GM21723 (cell line): ENCODE measurements around the gene GJA4.

Experiments used
- ATAC-seq: cut with Tn5 transposase; IDR thresholded peaks from one replicate; pipeline ENCODE4 v1.9.1; 2021; ENCODE audit warnings: mild to moderate bottlenecking, moderate library complexity; ENCODE audit not compliant: unreplicated experiment

The GJA4 gene

DNA sequence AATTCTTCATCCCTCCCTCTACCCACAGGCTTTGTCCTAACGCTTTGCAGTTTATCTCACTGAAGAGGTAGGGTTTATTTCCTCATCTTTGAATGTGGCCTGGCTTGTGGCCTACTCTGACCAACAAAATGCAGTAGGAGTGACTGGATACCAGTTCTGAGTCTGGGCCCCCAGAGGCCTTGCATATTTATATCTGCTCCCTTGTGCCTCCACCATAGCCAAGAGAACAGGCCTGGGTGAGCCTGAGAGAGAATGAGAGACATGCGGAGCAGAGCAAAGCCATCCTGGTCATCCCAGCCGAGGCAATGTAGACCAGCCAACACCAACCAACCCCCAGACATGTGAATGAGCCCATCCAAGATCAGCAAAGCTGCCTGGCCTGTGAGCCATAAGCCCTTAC is 36.5 kb downstream of the GJA4 start:
- no peak for ATAC-seq

GRCh38 chr1:34831721-34832246 is 39.0 kb downstream of the GJA4 start:
- ATAC-seq: no peak

GRCh38 chr1:34833711-34834110 is 40.9 kb downstream of the GJA4 start:
- no peak for ATAC-seq

DNA sequence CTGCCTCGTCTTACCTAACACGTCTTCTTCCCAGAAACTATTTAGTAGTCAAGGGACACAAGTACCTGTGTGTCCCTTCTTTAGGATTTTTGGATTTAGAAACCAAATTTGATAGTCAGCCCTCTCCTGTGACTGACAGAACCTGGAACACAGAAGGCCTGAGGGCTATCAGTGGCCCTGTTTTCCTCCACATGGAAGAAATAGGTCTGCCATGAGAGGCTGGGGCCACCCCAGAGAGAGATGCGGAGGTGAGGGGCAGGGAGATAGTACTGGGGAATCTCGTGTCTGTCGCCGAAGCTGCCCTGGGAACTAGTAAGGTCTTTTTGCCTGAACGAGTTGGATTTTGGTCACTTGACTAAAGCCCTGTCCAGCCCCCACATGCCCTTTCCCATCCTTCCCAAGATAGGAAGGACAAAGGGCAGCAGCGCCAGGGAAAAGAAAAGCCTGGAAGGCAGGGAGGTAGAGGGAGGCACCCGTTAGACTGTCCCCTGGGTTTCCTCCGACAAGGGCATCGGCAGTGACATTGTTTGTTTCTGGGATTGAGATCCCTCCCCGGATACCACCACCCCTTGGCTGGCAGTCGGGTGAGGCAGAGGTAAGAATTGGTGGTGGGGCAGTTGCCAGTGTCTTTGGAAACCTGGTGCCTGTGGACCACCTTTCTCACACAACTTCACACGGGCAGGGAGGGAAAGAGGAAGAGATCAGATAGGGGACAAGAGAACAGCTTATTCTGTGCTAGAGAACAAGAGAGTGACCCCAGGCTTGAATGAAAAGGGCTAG is 46.9 kb downstream of the GJA4 start:
- ATAC-seq: no peak

DNA sequence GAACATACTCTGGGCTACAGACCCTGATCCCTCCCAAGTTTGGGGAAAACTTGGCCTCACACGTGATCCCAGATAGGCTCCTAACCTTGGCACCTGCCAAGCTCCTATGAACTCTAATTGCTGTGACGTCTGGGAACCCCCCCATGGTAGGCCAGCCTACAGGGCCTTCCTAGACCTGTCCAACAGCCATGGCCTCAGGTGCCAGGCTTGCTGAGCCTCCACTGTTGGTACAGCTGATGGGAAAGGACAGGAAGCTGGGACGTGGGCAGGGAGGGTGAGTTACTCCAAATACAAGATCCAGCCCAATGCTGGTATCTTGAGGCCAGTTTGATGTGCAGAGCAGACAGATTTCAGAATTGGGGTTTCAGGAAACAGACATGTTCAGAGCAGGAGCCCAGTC is 47.6 kb downstream of the GJA4 start:
- no peak for ATAC-seq

- ATAC-seq: no peak
Observed at GRCh38 chr1:34842073-34842472, 49.3 kb downstream of the GJA4 start.

DNA sequence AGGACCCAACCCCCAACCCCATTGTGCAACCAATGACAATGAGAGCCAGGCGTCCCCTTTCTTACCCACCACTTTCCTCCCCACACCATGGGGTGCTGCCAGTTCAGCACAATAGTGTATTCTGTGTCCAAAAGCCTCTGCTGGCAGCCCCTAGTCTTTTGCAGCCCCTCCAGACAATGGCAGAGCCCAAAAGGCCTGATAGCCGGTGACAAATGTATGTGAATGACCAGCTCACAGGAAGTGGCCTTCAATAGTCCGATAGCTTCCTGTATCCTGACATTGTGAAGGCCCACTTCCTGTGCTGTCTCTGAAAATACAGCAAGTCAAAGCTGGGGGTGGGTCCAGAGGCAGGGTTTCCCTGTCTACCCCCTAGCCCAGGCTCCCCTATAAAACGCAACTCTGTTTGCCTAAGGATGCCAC is 50.2 kb downstream of the GJA4 start:
- no peak for ATAC-seq

- ATAC-seq: no peak
Observed at GRCh38 chr1:34843392-34844251, 50.8 kb downstream of the GJA4 start.

DNA sequence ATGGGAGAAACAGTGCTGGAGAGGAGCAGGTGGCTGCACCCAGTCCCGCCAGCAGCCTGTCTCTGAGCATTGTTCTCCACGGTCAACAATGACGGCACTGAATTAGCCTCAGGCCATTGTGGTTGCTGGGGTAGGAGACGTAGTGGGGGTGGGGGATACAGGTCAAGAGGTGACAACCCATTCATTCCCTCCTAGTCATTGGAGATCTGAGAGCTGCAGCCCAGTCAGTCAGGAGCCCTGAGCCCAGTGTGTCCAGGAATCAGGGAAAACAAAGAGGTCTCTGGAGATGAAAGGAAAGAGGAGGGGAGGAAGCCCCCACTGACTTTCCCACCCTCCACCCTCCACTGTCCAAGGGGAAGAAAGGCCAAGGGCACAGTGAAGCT is 51.4 kb downstream of the GJA4 start:
- ATAC-seq: no peak
